Hippocampal formation (tissue), 2 donors: ENCODE results near the gene CLIC6.

Source experiments
- DNase-seq, 2 donors: peaks; one replicate each; lab custom pipeline; 2025; lab: John Stamatoyannopoulos, UW

Gene CLIC6

DNA sequence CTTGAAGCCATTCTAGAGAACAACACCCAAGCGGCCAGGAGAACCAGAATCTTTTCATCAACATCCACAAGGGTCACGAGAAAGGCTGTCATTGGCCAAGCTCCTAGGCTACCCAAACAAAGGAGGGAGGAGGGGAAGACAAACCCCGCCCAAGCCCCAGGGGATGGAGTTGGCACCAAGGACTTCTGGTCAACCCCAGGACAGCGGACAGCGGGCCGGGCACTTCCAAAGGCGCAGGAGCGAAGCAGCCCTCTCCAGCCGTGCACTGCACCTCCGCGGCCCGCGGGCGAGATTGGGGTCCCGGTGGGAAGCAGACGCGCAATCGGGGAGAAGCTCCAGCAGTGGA lies at the start of gene CLIC6:
TSS of gene CLIC6 (plus strand) at position 192 of the 346 bp plus-strand sequence. CDS start 395 bp downstream, outside the sequence.
- DNase-seq: no peak

DNA sequence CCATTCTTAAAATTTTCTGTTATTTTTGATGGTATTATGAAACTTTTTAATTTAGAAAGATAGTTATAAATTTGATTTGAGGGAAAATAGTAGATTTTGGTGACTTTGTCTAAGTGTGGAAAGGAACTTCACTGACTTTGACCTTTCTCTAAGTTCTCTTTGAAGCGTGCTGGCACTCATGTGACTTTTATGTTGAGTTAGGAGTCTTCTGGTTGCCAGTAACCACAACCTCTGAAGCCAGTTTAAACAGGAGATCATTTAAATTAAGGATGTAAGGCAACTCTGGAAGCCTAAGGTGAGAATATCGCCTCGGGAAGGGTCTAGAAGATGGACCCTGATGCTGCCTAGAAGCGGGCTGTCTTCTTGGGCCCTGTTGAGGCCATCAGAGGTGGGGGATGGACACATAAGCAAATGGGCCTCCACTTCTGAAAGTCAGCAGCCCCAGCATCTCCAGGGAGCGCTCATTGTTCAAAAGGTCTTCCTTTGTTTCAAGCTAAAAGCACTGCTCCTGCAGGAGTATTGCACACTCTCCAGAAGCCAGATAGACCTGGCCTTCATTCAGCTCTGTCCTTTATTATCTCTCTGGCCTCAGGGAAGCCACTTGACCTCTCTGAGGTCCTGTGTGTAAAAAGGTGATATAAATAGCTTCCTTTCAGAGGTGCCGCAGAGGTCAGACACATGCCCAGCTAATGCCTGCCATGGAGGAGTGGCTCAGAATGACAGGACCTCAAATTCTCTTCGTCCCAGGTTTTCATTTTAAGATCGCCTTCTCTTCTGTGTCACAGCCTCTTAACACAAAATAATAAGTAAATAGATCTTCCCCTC lies 48.7 kb upstream of the CLIC6 start:
- DNase-seq: no peak

DNA sequence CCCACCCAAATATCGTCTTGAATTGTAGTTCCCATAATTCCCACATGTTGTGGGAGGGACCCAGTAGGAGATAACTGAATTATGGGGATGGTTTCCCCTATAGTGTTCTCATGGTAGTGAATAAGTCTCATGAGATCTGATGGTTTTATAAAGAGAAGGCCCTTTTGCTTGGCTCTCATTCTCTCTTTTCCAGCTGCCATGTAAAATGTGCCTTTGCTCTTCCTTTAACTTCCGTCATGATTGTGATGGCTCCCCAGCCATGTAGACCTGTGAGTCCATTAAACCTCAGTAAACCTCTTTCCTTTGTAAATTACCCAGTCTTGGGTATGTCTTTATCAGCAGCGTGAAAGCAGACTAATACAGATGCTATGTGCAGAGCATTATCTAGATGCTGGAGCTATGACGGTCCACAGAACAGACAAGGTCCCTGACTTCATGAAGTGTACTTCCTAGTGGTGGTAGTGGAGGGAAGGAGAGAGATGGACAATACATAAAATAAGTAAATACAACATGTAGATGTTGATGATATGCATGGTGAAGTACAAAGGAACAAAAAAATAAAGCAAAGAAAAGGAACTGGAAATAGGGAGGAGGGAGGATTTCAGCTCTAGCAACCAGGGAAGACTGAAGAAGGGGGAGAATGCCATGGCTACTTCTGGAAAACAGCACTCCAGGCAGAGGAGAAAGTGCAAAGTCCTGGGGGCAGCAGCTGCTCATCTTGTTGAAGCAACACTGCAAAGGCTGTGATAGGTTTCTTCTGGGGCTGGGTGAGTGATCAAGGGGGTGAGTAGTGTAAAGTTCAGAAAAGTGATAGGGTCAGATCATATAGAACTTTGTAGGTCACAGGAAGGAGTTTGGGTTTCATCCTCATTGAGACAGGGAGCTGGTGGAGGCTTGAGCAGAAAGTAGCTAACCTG lies 47.1 kb upstream of the CLIC6 start:
- no peak for DNase-seq

- DNase-seq: no peak
Observed at GRCh38 chr21:34623516-34623915, 45.3 kb upstream of the CLIC6 start.

DNA sequence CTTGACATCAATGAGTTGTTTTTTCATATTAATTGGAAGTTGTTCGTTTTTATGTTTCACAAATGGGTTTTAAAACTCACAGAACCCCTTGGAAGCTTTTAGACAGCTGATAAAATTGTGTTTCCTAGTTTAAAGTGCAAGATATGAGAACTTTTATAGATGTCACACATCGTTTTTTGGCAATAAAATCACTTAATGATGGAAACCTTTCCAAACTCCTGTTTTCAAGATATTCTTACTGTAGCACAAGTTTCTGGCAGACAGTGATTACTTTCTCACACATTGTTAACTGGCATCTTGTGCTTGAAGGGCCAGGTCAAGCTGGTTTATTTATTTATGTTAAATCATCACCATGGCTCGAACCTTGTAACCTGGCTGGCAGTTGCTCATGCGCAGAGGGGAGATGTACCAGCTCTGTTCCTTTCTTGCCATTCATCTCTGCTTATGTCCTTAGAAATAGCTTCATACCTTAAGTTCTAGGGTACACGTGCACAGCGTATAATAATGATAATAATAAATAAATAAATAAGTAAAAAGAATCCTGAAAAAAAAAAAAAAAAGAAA lies 43.7 kb upstream of the CLIC6 start:
- no peak for DNase-seq

DNA sequence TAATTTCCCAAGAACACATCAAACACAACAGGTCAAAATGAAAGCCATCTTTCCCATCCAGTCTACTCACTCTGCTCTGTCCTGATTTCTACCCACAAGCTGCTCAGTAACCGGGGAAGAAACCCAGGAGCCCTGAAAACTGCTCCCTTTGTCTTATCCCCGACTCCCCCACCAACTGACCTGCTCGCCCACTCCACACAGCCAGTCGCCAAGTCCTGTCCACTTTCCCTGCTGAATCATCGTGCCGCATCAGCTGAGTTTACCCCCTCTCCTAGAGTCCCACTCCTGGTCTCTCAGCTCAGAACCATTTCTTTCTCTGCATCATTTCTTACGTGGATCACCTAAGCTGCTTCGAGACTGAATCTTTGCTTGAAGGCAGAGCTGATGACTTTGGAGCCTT lies 42.7 kb upstream of the CLIC6 start:
- no peak for DNase-seq

GRCh38 chr21:34630536-34631143 lies 38.2 kb upstream of the CLIC6 start:
- DNase-seq: peak in 1 of 2 donors; percentile 79

DNA sequence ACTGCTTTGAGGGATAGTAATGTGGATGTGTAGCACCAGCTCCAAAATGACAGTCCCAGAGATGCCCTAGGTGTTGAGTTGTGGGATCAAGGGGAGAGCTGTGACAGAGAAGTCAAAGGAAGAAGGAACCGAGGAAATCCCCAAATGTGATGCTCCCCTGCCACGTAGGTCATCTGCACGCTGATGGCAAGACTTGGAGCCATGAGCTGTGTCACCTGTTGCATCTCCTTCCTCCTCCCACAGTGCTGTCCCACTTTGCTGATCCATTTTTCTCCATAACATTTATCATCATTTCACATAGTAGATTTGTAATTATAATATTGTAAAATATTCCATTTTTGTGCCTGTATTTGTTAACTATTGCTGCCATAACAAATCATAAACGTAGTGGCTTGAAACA lies 36.3 kb upstream of the CLIC6 start:
- no peak for DNase-seq

DNA sequence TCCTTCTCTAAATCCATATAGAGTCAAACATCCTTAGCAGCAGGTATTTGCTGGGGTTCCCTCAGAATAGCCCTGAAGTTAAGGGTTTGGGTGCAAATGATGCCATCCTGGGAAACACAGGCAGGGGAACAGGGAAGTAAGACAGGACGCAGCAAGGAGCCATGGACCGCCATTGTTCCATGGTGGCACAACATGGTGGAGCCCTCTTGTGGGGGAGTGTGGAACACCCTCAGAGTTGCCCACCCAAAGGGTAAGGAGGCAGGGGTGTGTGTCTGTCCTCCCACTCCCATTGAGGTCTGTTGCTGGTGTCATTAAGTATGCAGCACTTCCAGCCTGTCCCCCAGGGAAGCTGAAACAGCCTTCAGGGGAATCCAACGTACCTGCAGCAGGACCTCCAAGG lies 33.5 kb upstream of the CLIC6 start:
- DNase-seq: no peak

GRCh38 chr21:34636961-34637360 lies 31.8 kb upstream of the CLIC6 start:
- no peak for DNase-seq

- DNase-seq: no peak
Observed at GRCh38 chr21:34639250-34639649, 29.5 kb upstream of the CLIC6 start.

GRCh38 chr21:34639882-34640788 lies 28.7 kb upstream of the CLIC6 start:
- DNase-seq: no peak

GRCh38 chr21:34640858-34641257 lies 27.9 kb upstream of the CLIC6 start:
- DNase-seq: no peak

GRCh38 chr21:34642211-34643075 lies 26.4 kb upstream of the CLIC6 start:
- DNase-seq: no peak

DNA sequence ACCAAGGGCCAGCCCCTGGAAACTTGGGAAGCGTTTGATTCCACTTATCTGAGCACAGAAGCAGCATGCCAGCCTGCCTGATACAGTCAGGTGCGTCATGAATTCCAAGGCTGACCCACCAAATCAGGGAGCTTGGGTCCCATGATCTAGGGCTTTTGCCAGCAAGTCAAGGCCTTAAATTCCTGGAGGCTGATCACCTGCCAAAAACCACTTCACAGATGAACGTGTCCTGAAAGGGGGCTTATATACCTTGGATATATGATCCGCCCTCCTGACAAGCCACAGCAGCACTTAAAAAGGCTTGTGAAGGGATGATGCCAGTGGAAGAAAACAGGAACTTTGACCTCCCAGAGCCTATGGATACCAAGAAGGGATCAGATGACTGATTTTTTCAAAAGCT lies 24.0 kb upstream of the CLIC6 start:
- no peak for DNase-seq

DNA sequence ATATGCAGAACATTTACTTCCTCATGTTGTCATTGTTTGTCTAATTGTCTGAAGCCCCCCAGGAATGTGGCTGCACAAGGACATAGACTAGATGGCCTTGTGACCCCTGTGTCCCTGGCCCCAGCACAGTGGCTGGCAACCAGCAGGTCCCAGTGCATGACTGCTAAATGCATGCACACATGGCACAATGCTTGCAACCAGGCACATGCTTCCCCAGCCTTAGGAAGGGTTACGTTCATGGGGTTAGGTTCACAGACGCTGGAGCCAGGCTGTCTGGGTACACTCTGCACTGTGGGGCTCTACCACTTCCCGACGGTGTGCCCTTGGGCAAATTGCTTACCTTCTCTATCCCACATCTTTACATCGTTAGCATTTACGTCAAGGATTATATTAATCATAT lies 21.2 kb upstream of the CLIC6 start:
- DNase-seq: no peak

- no peak for DNase-seq
Observed at GRCh38 chr21:34648739-34649297, 20.0 kb upstream of the CLIC6 start.

DNA sequence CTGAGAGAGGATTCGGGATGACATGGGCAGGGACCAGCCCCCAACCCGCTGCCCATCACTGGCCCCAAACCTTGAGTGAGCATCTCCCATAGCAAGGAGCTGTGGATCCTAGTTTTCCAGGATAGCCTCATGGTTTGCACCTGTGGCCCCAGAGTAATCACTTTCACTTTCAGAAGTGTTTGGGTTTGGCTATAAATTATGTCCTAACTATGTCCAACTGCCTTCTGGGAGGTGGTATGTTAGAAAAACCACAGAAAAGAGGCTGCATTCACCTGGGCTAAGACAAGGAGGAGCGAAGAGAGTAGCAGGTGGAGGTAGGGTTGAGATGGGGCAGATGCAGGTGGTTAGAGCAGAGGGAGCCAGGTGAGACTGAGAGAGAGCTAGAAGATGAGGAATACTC lies 19.4 kb upstream of the CLIC6 start:
- no peak for DNase-seq

- DNase-seq: no peak
Observed at GRCh38 chr21:34650861-34651431, 17.8 kb upstream of the CLIC6 start.

DNA sequence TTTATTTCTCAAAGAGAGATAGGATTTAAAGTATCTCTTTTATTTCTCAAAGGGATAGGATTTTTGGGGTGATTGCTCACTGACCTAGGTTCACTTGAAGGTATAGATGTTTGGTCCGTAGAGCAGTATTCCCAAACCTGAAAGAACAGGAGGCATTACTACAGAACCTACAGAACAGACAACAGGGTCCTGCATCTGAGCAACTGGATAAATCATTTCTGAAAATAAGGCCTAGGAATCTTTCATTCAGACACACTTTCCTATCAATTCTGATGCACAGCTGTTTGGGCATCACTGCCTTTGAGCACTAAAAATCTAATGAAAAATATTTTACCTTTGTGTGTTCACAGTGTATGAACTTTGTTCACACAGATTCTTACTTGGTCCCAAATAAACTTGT lies 17.2 kb upstream of the CLIC6 start:
- no peak for DNase-seq
